ENCODE data around the gene EVX1.

DNA sequence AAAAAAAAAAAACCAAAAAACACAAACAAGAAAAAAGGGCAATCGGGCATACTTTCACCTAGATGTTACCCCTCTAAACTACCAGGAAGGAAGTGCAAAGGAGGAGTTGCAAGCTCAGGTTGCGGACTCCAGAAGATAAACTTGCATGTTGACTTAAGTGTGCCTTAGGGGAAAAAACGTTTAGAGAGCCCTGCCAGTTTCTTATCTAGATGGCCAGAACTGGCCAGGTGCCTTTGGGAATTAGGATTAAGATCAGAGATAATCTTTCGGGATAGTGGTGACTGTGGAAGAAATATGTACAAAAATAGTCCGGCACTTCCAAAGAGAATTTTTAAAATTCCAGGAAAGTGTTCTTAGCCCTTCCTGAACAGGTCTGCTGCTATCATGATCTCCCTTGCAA lies 17.6 kb downstream of the EVX1 start:
- no peak for TF ChIP-seq U2AF2 (IDR thresholded peaks at IDR 0.05; ENCODE audit: low read depth, low read length)
- TF ChIP-seq ZNF552 (CRISPR knock-in tag; IDR thresholded peaks at IDR 0.05; ENCODE audit: borderline replicate concordance), result no peak
